HEK293T (cell line): ENCODE measurements around the gene SNRK.

Experiments used
- CTCF ChIA-PET: fragments of 350-600 bp; formaldehyde crosslinking; extraction: SDS; loops from one replicate; lab custom pipeline; 2021; ENCODE audit warnings: antibody characterized with exemption, inconsistent platforms; lab: Yijun Ruan, JAX
- POLR2A ChIA-PET: fragments of 350-600 bp; formaldehyde crosslinking; extraction: SDS; loops from one replicate; lab custom pipeline; 2020; ENCODE audit warnings: antibody characterized with exemption, inconsistent platforms; lab: Yijun Ruan, JAX
- DNase-seq: peaks from one replicate; pipeline ENCODE4 v3.0.0; 2012; ENCODE audit warnings: mixed read lengths; ENCODE audit errors: extremely low spot score
- ARNT ChIP-seq: fragments of 450-650 bp; IDR thresholded peaks from 2 replicates; pipeline ENCODE4 v1.6.1; 2017; ENCODE audit warnings: mild to moderate bottlenecking
- BHLHE40 ChIP-seq: fragments of 450-650 bp; IDR thresholded peaks from 2 replicates; pipeline ENCODE4 v1.6.1; 2016; ENCODE audit warnings: mild to moderate bottlenecking, moderate library complexity, borderline replicate concordance
- CTBP1 ChIP-seq: fragments of 450-650 bp; IDR thresholded peaks from 2 replicates; pipeline ENCODE4 v1.6.1; 2016; ENCODE audit warnings: borderline replicate concordance
- ELF4 ChIP-seq: fragments of 450-650 bp; IDR thresholded peaks from 2 replicates; pipeline ENCODE4 v1.6.1; 2017; ENCODE audit warnings: antibody characterized with exemption
- FOXA1 ChIP-seq: fragments of 450-650 bp; IDR thresholded peaks from 2 replicates; pipeline ENCODE4 v1.6.1; 2016; ENCODE audit warnings: mild to moderate bottlenecking
- FOXK2 ChIP-seq: fragments of 450-650 bp; IDR thresholded peaks from 2 replicates; pipeline ENCODE4 v1.6.1; 2016; ENCODE audit warnings: mild to moderate bottlenecking
- FOXM1 ChIP-seq: fragments of 450-650 bp; IDR thresholded peaks from 2 replicates; pipeline ENCODE4 v1.6.1; 2017; ENCODE audit warnings: mild to moderate bottlenecking, borderline replicate concordance
- HDGF ChIP-seq: fragments of 450-650 bp; IDR thresholded peaks from 2 replicates; pipeline ENCODE4 v1.6.1; 2017; ENCODE audit warnings: antibody characterized with exemption, borderline replicate concordance
- L3MBTL2 ChIP-seq: fragments of 450-650 bp; conservative IDR thresholded peaks from 2 replicates; pipeline ENCODE4 v1.6.1; 2016; ENCODE audit warnings: mild to moderate bottlenecking
- LEF1 ChIP-seq: fragments of 450-650 bp; IDR thresholded peaks from 2 replicates; pipeline ENCODE4 v1.6.1; 2017; ENCODE audit warnings: mild to moderate bottlenecking, borderline replicate concordance
- NFRKB ChIP-seq: fragments of 450-650 bp; IDR thresholded peaks from 2 replicates; pipeline ENCODE4 v1.6.1; 2016; ENCODE audit warnings: mild to moderate bottlenecking, moderate library complexity
- SP1 ChIP-seq: fragments of 450-650 bp; IDR thresholded peaks from 2 replicates; pipeline ENCODE4 v1.6.1; 2017
- SUZ12 ChIP-seq: fragments of 450-650 bp; IDR thresholded peaks from 2 replicates; pipeline ENCODE4 v1.6.1; 2016; ENCODE audit warnings: mild to moderate bottlenecking
- TARDBP ChIP-seq: fragments of 450-650 bp; IDR thresholded peaks from 2 replicates; pipeline ENCODE4 v1.6.1; 2016
- ZNF384 ChIP-seq: fragments of 450-650 bp; IDR thresholded peaks from 2 replicates; pipeline ENCODE4 v1.6.1; 2016
- TF ChIP-seq, protein P1 (sequence below): fragments of 450-650 bp; IDR thresholded peaks from 2 replicates; pipeline ENCODE4 v1.6.1; 2016

SNRK gene

GRCh38 chr3:43309372-43310305, 23.3 kb downstream of the SNRK start:
- CTCF ChIA-PET, result no interaction called here
- DNase-seq, result no peak
- TF ChIP-seq ARNT (no peak), HDGF (no peak), TARDBP (no peak), SP1 (no peak), ZNF384 (no peak), SUZ12 (no peak), FOXM1 (no peak), NFRKB (no peak), FOXK2 (no peak), CTBP1 (no peak), FOXA1 (no peak), L3MBTL2 (no peak), BHLHE40 (no peak), LEF1 (no peak), ELF4 (no peak)
- TF ChIP-seq, protein P1, sequence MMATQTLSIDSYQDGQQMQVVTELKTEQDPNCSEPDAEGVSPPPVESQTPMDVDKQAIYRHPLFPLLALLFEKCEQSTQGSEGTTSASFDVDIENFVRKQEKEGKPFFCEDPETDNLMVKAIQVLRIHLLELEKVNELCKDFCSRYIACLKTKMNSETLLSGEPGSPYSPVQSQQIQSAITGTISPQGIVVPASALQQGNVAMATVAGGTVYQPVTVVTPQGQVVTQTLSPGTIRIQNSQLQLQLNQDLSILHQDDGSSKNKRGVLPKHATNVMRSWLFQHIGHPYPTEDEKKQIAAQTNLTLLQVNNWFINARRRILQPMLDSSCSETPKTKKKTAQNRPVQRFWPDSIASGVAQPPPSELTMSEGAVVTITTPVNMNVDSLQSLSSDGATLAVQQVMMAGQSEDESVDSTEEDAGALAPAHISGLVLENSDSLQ, result no peak
- POLR2A ChIA-PET, result no interaction called here

- TF ChIP-seq TARDBP (no peak), CTBP1 (no peak), FOXA1 (no peak), FOXK2 (no peak), ZNF384 (no peak), NFRKB (no peak), SP1 (no peak), L3MBTL2 (no peak), HDGF (no peak), LEF1 (no peak), BHLHE40 (no peak), FOXM1 (no peak), ARNT (no peak), SUZ12 (no peak), ELF4 (no peak)
- TF ChIP-seq, protein P1, result no peak
- CTCF ChIA-PET, result no interaction called here
- no peak for DNase-seq
- POLR2A ChIA-PET, result no interaction called here
These were observed 30.6 kb downstream of the SNRK start for GRCh38 chr3:43316783-43317460.

GRCh38 chr3:43317461-43318316, 31.3 kb downstream of the SNRK start:
- CTCF ChIA-PET, result no interaction called here
- TF ChIP-seq NFRKB, result no peak
- DNase-seq, result no peak
- POLR2A ChIA-PET, result no interaction called here

GRCh38 chr3:43319376-43319775, 33.0 kb downstream of the SNRK start:
- ChIA-PET POLR2A (no interaction called here), CTCF (no interaction called here)
- no peak for TF ChIP-seq BHLHE40
- no peak for TF ChIP-seq FOXK2
- TF ChIP-seq FOXA1, result no peak
- TF ChIP-seq HDGF, result no peak
- TF ChIP-seq ZNF384, result no peak
- no peak for TF ChIP-seq FOXM1
- no peak for TF ChIP-seq LEF1
- no peak for TF ChIP-seq TARDBP
- TF ChIP-seq, protein P1, result no peak
- TF ChIP-seq ARNT, result no peak
- TF ChIP-seq CTBP1, result no peak

DNA sequence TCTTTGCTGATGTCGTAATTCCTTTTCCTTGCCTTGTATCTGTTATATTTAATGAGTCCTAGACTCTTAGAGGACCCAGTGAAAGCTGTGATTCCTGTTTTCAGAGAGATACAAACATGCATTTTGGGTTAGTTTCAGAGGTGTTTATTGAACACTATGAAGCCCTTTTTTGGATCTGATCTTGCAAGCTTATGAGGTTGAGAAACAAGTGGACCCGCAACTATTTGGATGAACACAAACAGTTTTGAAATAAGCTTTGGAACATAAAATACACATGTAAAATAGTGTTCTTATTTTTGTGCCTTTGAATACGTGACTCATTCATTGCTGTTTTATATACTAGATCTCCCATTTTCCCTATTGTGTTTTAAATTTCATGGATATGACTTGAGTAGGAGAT, 33.5 kb downstream of the SNRK start:
- no peak for DNase-seq
- ChIA-PET POLR2A (no interaction called here), CTCF (no interaction called here)
- TF ChIP-seq SUZ12 (no peak), ZNF384 (no peak), LEF1 (no peak), BHLHE40 (no peak), FOXK2 (no peak), ARNT (no peak), ELF4 (no peak), SP1 (no peak), HDGF (no peak), FOXA1 (no peak), TARDBP (no peak), L3MBTL2 (no peak), CTBP1 (no peak), NFRKB (no peak), FOXM1 (no peak)
- TF ChIP-seq, protein P1, result no peak

More at GRCh38 chr3:43319376-43319775, 33.0 kb downstream of the SNRK start:
- DNase-seq, result no peak
